Cardiac fibroblast (primary cell): ENCODE results near the gene AOPEP.

Experiments used
- DNase-seq, 2 donors: peaks; one replicate each; pipeline versions ENCODE4 v3.0.0 to v3.0.0-alpha.2; 2010; ENCODE audit warnings: low read depth in 2 of 2
- H3K4me3 ChIP-seq, 2 donors: replicated peaks in 1 of 2; 1 replicate in 1 of 2; 2 replicates in 1 of 2; pipeline ENCODE4 v1.5.1; 2011; ENCODE audit warnings: low read depth in 2 of 2, low read length in 2 of 2, mild to moderate bottlenecking in 2 of 2, moderate library complexity in 1 of 2
- CTCF ChIP-seq: IDR thresholded peaks from one replicate; pipeline ENCODE4 v1.5.1; 2011; ENCODE audit warnings: low read depth, mild to moderate bottlenecking, low read length, inconsistent platforms

Gene AOPEP

GRCh38 chr9:94993821-94994165, 267.3 kb downstream of the AOPEP start:
- no peak overlapping the region for H3K4me3 ChIP-seq
- DNase-seq: no peak
- no peak for TF ChIP-seq CTCF

- no peak for TF ChIP-seq CTCF
- DNase-seq: no peak
- H3K4me3 ChIP-seq: no peak overlapping the region
Observed at GRCh38 chr9:94995048-94995693, 268.7 kb downstream of the AOPEP start.

GRCh38 chr9:94996641-94997040, 270.1 kb downstream of the AOPEP start:
- H3K4me3 ChIP-seq: no peak overlapping the region
- no peak for TF ChIP-seq CTCF
- DNase-seq: no peak

GRCh38 chr9:94997727-94998126, 271.2 kb downstream of the AOPEP start:
- no peak for TF ChIP-seq CTCF
- no peak for DNase-seq
- H3K4me3 ChIP-seq: no peak overlapping the region

- H3K4me3 ChIP-seq: no peak overlapping the region
- DNase-seq: no peak
- TF ChIP-seq CTCF: no peak
Observed at GRCh38 chr9:94999832-95000231, 273.3 kb downstream of the AOPEP start.

GRCh38 chr9:95000821-95001220, 274.3 kb downstream of the AOPEP start:
- no peak for DNase-seq
- TF ChIP-seq CTCF: no peak
- peak overlapping the region in 1 of 2 donors; percentile 27 for H3K4me3 ChIP-seq

GRCh38 chr9:95001720-95002119, 275.2 kb downstream of the AOPEP start:
- no peak for DNase-seq
- H3K4me3 ChIP-seq: no peak overlapping the region
- TF ChIP-seq CTCF: no peak
